AG09319 (cell line): ENCODE data around the gene MAD1L1.

Experiments used
- DNase-seq: peaks from one replicate; pipeline ENCODE4 v3.0.0-alpha.2; 2010; ENCODE audit warnings: low read depth; ENCODE audit errors: extremely low read depth
- CTCF ChIP-seq: IDR thresholded peaks from 2 replicates; pipeline ENCODE4 v1.5.1; 2011; ENCODE audit warnings: low read depth, mild to moderate bottlenecking, inconsistent platforms, low read length, moderate library complexity

The MAD1L1 gene

GRCh38 chr7:2157473-2158279 is 75.1 kb downstream of the MAD1L1 start:
- peak; percentile 50 for DNase-seq
- no peak for TF ChIP-seq CTCF

DNA sequence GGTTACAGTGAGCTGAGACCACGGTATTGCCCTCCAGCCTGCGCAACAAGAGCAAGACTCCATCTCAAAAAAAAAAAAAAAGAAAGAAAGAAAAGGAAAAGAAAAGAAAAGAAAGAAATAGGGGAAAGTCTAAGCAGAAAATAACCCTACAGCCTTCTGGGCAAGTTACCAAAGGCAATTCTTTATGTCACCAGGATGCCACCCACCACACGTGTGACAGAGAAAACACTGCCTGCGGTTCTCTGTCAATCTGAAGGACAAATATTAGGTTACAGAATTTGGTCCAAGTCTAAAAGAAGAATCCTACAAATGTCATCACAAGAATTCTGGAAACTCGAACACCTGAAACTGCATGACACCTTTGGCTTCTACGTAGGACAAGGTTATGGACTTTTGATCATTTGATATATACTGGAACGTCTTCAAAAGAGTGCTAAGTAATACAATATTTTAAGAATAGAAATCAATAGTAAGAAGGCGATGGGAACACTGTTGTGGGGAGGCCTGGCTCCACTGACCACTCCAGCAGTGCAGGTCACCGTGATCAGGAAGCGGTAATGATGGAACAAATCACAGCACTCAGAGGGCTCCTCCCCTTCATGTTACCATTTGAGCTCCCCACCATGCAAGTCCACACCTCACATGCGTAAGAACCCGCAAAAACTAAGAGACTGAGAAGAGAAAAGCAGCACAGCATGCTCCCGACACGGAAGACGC is 75.8 kb downstream of the MAD1L1 start:
- no peak for DNase-seq
- no peak for TF ChIP-seq CTCF

DNA sequence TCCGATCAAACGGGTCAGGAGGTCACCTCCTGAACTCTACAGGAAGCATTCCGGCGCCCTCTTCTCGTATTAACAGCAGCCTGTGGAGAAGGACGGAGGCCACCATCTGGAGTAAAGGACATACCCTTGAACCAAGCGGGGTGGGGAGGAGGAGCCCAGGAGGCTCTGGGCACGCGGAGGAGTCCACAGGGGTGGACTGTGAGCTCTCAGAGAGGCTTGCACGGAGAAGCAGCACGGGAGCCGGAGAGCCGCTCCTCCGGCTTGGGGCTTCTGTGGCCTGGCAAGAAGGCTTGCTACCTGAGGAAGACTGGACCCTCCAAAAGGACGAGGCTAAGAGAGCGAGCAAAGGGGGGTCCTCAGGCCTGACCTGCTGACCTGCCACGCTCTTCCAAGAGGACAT is 77.9 kb downstream of the MAD1L1 start:
- no peak for TF ChIP-seq CTCF
- no peak for DNase-seq

DNA sequence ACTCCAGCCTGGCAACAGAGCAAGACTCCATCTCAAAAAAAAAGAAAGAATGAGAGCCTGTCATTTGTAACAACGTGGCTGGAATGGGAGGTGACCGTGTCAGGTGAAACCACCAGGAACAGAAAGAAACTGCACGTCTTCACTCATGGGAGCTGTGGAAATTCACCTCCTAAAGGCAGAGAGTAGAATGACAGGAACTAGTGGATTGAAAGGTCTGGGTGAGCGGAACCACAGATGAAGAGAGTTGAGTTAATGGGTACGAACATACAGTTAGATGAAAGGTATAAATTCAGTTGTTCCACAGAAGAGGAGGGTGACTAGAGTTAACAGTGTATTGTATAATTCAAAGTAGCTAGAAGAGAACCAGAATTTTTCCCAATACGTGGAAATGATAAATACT is 78.6 kb downstream of the MAD1L1 start:
- no peak for DNase-seq
- TF ChIP-seq CTCF, result no peak

- no peak for DNase-seq
- no peak for TF ChIP-seq CTCF
These were observed 80.1 kb downstream of the MAD1L1 start for GRCh38 chr7:2152646-2153045.

DNA sequence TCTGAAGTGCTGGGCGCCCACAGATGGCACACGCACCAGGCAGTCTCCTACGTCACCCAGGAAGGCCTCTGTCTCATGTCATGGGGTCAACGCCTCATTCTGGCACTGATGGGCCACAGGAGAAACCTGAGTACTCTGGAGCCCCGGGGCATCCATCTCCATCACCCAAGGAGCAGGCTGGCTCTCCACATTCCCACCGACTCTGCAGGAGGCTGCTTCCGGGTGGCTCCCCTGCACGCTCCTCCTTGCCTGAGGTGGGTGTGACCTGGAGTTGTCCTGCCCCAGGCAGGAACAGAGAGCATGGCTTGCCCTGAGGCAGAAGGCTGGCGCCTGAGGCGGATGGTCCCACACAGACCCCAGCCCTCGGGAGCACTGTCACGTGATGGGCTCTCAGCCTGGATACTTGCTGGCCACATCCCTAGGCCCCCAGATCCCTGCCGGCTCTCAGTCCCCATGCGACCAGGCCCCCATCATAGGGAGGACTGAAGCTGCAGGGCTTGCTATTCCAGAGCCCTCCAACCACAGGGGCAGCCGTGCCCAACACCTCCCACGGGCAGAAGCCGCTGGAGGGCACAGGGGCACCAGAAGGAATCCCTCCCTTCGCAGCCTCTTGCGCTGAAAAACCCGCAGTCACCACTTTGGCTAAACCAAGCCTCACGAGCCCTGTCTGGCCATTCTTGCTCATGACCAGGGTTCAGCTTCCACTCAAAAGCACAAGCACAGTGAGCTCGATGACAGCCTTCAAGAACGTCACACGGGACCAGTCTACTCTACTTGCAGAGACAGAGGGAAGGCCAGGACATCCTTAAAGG is 80.7 kb downstream of the MAD1L1 start:
- DNase-seq, result no peak
- no peak for TF ChIP-seq CTCF
